ENCODE measurements around the gene RNF34.
A peak's percentile ranks its signal among the peaks of the same experiment; 100 is the strongest.
"Not testable (repeated sequence)": the region's sequence is repeated elsewhere in the genome, so short reads cannot be mapped to it uniquely, and the experiment has no call there.

RNF34 gene

GRCh38 chr12:121364683-121365121 lies 35.2 kb upstream of the RNF34 start:
- no peak overlapping the region for H3K27ac ChIP-seq
- TF ChIP-seq CTCF (conservative IDR thresholded peaks at IDR 0.05): no peak

GRCh38 chr12:121365416-121366062 lies 34.4 kb upstream of the RNF34 start:
- no peak for TF ChIP-seq CTCF (conservative IDR thresholded peaks at IDR 0.05)
- H3K27ac ChIP-seq: no peak overlapping the region

GRCh38 chr12:121366063-121366459 lies 33.9 kb upstream of the RNF34 start:
- no peak for TF ChIP-seq CTCF (conservative IDR thresholded peaks at IDR 0.05)
- H3K27ac ChIP-seq: no peak overlapping the region

- no peak for TF ChIP-seq CTCF (conservative IDR thresholded peaks at IDR 0.05)
- H3K27ac ChIP-seq: no peak overlapping the region
Observed at GRCh38 chr12:121371404-121371803, 28.5 kb upstream of the RNF34 start.

GRCh38 chr12:121373755-121374154 lies 26.2 kb upstream of the RNF34 start:
- no peak for TF ChIP-seq CTCF (conservative IDR thresholded peaks at IDR 0.05)
- H3K27ac ChIP-seq: no peak overlapping the region

- not testable (repeated sequence) for H3K27ac ChIP-seq
Observed at GRCh38 chr12:121374336-121374735, 25.6 kb upstream of the RNF34 start.

- H3K27ac ChIP-seq: not testable (repeated sequence)
Observed at GRCh38 chr12:121374945-121375584, 24.9 kb upstream of the RNF34 start.

GRCh38 chr12:121376754-121377697 lies 22.9 kb upstream of the RNF34 start:
- no peak for TF ChIP-seq CTCF (conservative IDR thresholded peaks at IDR 0.05)
- H3K27ac ChIP-seq: peak overlapping the region; percentile 46; the same call in 1 of the 2 replicates

Measured in VCaP (cell line).